Stimulated activated CD8-positive, alpha-beta memory T cell treated with anti-CD3 and anti-CD28 coated beads, Interleukin-2, amount 100 ng/mL, for 1 hour (primary cell): ENCODE measurements around the gene KLK13.

Source experiments
- DNase-seq, 2 donors: peaks; one replicate each; pipeline ENCODE4 v3.0.0-alpha.2; 2020; ENCODE audit warnings: low read depth in 2 of 2

KLK13 gene

GRCh38 chr19:51060973-51061372 lies 3.9 kb downstream of the KLK13 start:
- DNase-seq = no peak

DNA sequence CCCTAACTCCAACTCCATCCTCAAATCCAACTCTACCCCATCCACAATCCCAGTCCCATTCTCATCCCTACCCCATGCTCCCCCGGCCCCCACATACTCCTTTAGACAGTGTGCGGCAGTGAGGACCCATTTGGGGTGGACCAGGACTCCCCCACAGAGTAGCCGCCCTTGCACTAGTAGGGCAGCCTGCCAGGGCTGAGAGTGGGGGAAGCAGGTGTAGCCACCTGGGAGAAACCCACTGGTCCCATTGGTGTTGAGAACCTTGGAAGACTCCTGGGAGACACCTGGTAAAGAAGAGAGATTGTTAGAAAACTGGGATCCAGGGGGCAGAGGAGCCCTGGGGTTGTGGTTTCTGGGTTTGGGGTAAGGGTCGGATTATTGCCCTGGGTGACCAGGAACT lies 4.6 kb downstream of the KLK13 start:
- no peak for DNase-seq

- no peak for DNase-seq
Observed at GRCh38 chr19:51059715-51060114, 5.2 kb downstream of the KLK13 start.

- DNase-seq = no peak
Observed at GRCh38 chr19:51055866-51056265, 9.0 kb downstream of the KLK13 start.

DNA sequence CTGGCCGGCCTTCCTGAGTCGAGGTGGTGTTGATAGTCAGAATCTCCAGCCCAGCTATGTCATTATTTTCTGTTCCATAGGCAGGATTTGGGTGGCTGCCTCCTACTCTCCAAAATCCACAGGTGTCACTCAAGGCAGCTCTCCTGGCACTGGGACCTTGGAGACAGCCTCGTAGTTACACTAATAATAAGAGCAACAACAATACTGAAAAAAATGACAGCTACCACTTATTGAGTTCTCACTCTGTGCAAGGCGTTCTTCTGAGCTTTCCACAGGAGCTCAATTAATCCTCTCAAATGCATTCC lies 17.9 kb downstream of the KLK13 start:
- DNase-seq = no peak

- no peak for DNase-seq
Observed at GRCh38 chr19:51044327-51044726, 20.6 kb downstream of the KLK13 start.

DNA sequence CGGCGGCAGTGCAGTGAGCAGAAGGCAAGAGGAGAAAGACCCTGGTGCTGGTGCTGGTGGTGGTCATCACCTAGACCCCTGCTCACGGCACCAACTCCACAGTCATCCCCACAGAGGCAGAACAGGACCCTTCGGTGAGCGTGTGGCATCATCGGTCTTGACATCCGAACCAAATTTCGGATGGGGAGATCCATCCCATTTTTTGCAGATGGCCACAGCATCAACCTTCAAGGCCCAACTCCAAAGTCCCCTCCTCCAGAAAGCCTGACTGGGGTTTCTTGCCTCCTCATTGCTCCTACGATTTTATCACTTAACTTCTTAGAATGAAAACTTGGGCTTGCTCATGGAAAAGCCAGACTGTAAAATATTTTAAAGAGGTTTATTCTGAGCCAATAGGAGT lies 21.4 kb downstream of the KLK13 start:
- no peak for DNase-seq

DNA sequence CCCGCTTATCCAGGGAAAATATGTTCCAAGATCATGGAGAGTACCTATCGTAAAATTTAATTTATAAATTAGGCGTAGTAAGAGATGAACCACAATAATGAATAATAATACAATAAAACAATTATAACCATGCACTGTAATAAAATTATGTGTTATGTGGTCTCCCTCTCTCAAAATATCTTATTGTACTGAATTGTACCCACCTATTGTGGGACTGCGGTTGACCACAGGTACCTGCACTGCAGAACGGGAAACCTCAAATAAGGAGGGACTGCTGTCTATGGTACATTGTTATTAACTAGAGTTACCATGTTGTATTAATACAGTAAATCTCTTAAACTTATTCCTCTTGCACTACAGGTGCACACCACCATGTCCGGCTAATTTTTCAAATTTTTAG lies 24.7 kb downstream of the KLK13 start:
- no peak for DNase-seq

DNA sequence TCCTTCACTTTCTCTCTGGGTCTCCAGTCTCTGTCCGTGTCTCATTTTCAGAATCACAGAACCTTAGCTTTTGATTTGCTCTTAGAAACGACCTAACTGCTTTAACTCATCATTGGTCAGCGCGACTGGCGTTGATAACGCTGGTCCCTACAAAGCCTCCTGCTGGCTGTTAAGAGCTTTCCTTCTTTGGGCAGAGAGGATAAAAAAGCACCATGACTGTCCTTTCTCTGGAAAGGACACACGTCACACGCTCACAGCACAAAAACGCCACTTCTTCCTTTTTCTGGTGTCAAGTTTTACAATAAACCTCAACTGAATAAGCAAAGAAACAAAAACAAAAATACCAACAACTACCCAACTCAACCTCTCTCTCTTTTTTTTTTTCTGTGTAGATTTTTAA lies 28.4 kb downstream of the KLK13 start:
- no peak for DNase-seq

DNA sequence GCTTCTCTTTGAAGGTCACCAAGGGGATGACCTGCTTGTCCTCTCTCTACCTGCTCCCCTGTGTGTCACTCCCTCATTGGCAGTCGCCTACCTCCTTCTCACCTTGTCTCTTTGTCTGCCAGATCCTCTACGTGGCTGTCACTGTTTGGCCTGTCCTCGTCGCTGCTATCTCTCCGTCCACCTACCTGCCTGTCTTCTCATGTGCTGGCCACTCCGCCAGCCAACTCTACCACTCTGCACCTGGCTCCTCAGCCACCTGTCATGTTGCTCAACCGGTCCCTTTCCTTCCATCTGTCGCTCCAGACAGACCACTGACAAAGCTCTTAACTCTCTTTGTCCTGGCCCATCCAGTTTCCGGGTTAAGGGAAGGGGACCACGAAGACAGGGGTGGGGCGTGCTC lies 30.2 kb downstream of the KLK13 start, which contains the start of gene KLK12:
Gene KLK12 (minus strand): TSS at position 299 of the 400 bp plus-strand sequence. CDS start 381 bp downstream, outside the sequence.
- DNase-seq = no peak

- DNase-seq = no peak
Observed at GRCh38 chr19:51031880-51032225, 33.0 kb downstream of the KLK13 start.

- DNase-seq = no peak
Observed at GRCh38 chr19:51031220-51031879, 33.5 kb downstream of the KLK13 start.

GRCh38 chr19:51030631-51031030 lies 34.3 kb downstream of the KLK13 start:
- DNase-seq = no peak

DNA sequence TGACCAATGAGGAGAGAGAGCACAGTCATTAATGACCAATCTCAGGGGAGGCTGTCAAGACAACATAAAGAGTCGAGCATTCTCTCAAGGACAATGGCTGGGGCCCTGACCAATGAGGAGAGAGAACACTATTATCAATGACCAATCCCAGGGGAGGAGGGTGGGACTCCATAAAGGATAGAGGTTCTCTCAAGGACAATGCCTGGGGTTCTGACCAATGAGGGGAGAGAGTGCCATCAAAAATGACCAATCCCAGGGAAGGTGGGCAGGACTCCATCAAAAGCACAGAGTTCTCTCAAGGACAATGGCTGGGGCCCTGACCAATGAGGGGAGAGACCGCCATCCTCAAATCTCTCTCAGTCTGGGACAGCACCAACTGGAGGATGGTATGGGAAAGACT lies 35.2 kb downstream of the KLK13 start:
- DNase-seq = no peak

- DNase-seq = no peak
Observed at GRCh38 chr19:51027873-51028272, 37.0 kb downstream of the KLK13 start.

DNA sequence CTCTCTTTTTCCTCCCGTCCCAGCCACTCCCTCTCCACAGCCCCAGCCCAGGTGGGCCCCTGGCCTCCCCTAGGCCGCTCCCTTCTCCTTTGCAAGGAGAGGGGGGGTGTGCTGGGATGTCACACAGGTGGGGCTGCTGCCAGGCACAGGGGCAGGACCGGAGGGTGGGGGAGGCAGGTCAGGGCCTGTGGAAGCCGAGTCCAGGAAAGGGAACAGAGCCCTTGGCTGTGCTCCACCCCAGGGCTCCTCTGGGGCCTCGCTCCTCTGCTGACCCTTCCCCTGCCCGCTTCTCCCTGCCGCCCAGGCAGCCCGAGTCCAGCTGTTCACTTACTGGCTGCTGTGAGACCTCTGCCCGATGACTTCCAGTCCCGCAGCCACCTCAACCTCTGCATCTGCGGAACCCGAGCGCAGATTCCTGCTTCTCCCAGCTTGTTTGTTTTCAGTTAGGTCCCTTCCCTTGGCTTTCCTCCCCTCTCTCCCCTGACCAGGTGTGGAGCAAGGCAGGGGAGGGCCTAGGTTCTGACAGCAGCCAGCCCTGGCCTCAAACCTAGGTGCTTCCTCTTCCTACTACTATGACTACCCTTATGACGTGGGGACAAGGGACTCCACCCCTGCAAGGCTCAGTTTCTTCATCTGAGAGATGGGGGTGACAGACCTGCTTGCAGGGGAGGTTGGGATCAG lies 37.6 kb downstream of the KLK13 start:
- DNase-seq = no peak

DNA sequence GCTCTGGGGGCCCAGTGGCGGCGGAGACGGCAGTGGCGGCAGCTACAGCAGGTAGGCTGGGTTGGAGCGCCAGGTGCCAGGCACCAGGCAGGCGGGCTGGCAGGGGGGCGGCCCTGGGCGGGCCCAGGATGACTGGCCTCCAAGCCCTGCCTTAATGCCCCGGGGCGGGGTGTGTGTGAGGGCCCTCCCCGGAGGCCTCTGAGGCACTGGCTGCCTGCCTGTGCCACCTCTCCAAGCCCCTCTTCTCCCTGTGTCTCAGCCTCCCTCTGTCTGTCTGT lies 38.4 kb downstream of the KLK13 start, which contains the start of gene KLK11:
Gene KLK11 (minus strand): TSS at position 63 of the 278 bp plus-strand sequence. CDS start 985 bp downstream, outside the sequence.
- DNase-seq = no peak

- no peak for DNase-seq
Observed at GRCh38 chr19:51025809-51026553, 38.9 kb downstream of the KLK13 start.

DNA sequence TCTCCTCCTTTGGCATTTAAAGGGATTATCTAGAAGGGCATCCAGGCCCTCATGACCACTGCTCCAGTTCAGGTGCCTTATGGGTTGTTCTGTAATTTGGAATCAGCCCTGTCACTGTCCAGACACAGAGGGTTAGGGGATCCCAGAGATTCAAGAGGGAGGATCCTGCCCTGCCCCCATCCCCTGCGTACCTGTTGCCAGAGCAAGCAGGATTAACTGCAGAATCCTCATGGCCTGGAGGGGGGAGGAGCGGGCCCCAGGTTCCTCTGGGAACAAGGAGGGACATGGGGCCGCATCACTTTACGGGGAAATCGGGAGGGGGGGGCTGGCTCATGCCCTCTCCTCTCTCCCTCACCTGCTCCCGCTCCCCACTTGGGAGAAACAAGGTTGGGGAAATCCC lies 39.5 kb downstream of the KLK13 start:
- no peak for DNase-seq

DNA sequence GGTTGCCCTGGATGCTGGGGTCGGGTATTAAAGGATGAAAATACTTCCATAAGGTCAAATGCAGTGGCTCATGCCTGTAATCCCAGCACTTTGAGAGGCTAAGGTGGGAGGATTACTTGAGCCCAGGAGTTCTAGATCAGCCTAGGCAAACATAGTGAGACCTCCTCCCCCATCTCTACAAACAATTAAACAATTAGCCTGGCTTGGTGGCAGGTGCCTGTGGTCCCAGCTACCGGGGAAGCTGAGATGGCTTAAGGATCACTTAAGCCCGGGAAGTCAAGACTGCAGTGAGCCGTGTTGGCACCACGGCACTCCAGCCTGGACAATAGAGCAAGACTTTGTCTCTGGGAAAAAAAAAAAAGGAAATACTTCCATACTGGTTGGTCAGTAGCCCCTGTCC lies 40.0 kb downstream of the KLK13 start:
- DNase-seq = no peak

- no peak for DNase-seq
Observed at GRCh38 chr19:51023946-51024345, 40.9 kb downstream of the KLK13 start.

- no peak for DNase-seq
Observed at GRCh38 chr19:51022526-51022925, 42.4 kb downstream of the KLK13 start.

DNA sequence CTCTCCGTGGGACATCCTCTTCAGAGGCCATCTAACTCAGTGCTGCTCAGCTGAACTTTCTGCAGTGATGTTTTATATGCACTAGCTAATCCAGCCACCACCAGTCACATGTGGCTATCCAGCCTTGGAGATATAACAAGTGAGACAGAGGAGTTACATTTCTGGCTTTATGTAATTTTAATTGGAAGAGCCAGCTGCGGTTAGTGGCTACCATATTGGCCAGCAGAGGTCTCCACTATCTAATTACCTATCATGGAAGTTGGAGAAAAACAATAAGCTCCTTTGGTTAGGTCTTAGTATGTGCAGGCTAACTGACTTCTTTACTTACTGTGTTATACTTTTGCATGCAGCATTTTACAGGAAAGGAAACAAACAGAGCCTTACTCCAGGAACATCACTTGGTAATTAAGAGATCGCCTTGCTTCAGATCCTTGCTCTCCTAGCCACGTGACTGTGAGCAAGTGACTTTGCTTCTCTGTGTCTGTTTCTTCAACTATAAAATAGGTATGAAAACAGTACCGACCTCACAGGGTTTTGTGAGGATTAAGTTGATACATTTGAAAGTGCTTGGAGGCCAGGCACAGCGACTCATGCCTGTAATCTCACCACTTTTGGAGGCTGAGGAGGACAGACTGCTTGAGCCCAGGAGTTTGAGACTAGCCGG lies 43.8 kb downstream of the KLK13 start:
- DNase-seq = no peak
